ENCODE results near the gene ELMO1. TPM values are rescaled to one million over a fixed set of nuclear protein-coding genes. Genes with fewer than 3 reads are reported as not detected.

The ELMO1 gene
- total and polyA plus RNA-seq, 11 donors, result 6.9 to 38.6 (median 14.7) TPM

- TF ChIP-seq CTCF (IDR thresholded peaks at IDR 0.05), result no peak
- TF ChIP-seq POLR2A (IDR thresholded peaks at IDR 0.05), result no peak
- 73 to 80% (median 76%) methylated on average over 11 of the region's 11 CpGs for WGBS, 4 donors
- peaks cover 0 to 21% (median 0%) of the 10 kb centered on the region in 12 donors for H3K4me1 ChIP-seq
- no peaks in the 10 kb centered on the region for H3K27me3 ChIP-seq
- H3K27ac ChIP-seq, result peak overlapping the region in 1 of 12 donors; percentile 43
- intact Hi-C loops (cut with DNase I), result no loop called here
- ATAC-seq (peak in 2 of 4 donors; percentile 34 to 52), DNase-seq (peak in 3 of 5 donors; percentile 30 to 40 (median 32))
- H3K4me3 ChIP-seq, result no peak overlapping the region
- no peaks in the 10 kb centered on the region for H3K36me3 ChIP-seq
- H3K9me3 ChIP-seq, result no peaks in the 10 kb centered on the region
Observed at GRCh38 chr7:37480041-37481031, 31.7 kb upstream of the ELMO1 start.

- ATAC-seq (no peak), DNase-seq (no peak)
- Histone ChIP-seq H3K9me3 (no peaks in the 10 kb centered on the region), H3K27ac (no peak overlapping the region), H3K36me3 (no peaks in the 10 kb centered on the region), H3K27me3 (no peaks in the 10 kb centered on the region), H3K4me3 (no peak overlapping the region), H3K4me1 (peaks cover 0 to 21% (median 0%) of the 10 kb centered on the region in 12 donors)
- intact Hi-C loops (cut with DNase I), result no loop called here
- 44 to 65% (median 51%) methylated on average over 4 of the region's 4 CpGs for WGBS, 4 donors
- no peak for TF ChIP-seq CTCF (IDR thresholded peaks at IDR 0.05)
- TF ChIP-seq POLR2A (IDR thresholded peaks at IDR 0.05), result no peak
Observed at GRCh38 chr7:37476881-37477450, 28.3 kb upstream of the ELMO1 start.

GRCh38 chr7:37476428-37476827 is 27.8 kb upstream of the ELMO1 start:
- no peak for DNase-seq
- Histone ChIP-seq H3K36me3 (no peaks in the 10 kb centered on the region), H3K4me3 (no peak overlapping the region), H3K4me1 (peaks cover 0 to 21% (median 0%) of the 10 kb centered on the region in 12 donors), H3K9me3 (no peaks in the 10 kb centered on the region), H3K27me3 (no peaks in the 10 kb centered on the region), H3K27ac (no peak overlapping the region)
- WGBS, 4 donors, result 83 to 92% (median 89%) methylated on average over 1 of the region's 1 CpG
- TF ChIP-seq POLR2A (IDR thresholded peaks at IDR 0.05) (no peak), CTCF (IDR thresholded peaks at IDR 0.05) (no peak)
- intact Hi-C loops (cut with DNase I), result no loop called here
- ATAC-seq, result no peak

GRCh38 chr7:37475646-37476045 is 27.0 kb upstream of the ELMO1 start:
- intact Hi-C loops (cut with DNase I), result no loop called here
- no peaks in the 10 kb centered on the region for H3K27me3 ChIP-seq
- H3K36me3 ChIP-seq, result no peaks in the 10 kb centered on the region
- no peak for DNase-seq
- H3K4me1 ChIP-seq, result peaks cover 0 to 14% (median 0%) of the 10 kb centered on the region in 12 donors
- no peak for ATAC-seq
- no peaks in the 10 kb centered on the region for H3K9me3 ChIP-seq
- 91 to 93% (median 92%) methylated on average over 4 of the region's 4 CpGs for WGBS, 4 donors
- H3K4me3 ChIP-seq, result no peak overlapping the region
- TF ChIP-seq CTCF (IDR thresholded peaks at IDR 0.05) (no peak), POLR2A (IDR thresholded peaks at IDR 0.05) (no peak)
- no peak overlapping the region for H3K27ac ChIP-seq

All from heart left ventricle (tissue), 16 donors.